WI38 (cell line): ENCODE data around the gene PPIL4.

ENCODE experiments used
- H3K4me3 ChIP-seq: 2 replicates; pipeline ENCODE4 v1.5.1; 2011; ENCODE audit warnings: low read depth, mild to moderate bottlenecking, control low read depth, low read length
- CTCF ChIP-seq: IDR thresholded peaks from 2 replicates; pipeline ENCODE4 v1.5.1; 2012; ENCODE audit warnings: low read depth, mild to moderate bottlenecking, control low read depth, low read length

PPIL4 gene

GRCh38 chr6:149545754-149546471, at the start of gene PPIL4:
PPIL4 (minus strand) TSS chr6:149546043; CDS start chr6:149546005, 38 bp downstream.
- peak within 1 kb of the TSS; percentile 100 for H3K4me3 ChIP-seq
- peak; percentile 89 for TF ChIP-seq CTCF

GRCh38 chr6:149593408-149593807, 47.6 kb upstream of the PPIL4 start:
- no peak overlapping the region for H3K4me3 ChIP-seq
- TF ChIP-seq CTCF, result no peak

GRCh38 chr6:149592983-149593382, 47.1 kb upstream of the PPIL4 start:
- H3K4me3 ChIP-seq, result no peak overlapping the region
- TF ChIP-seq CTCF, result no peak

- TF ChIP-seq CTCF, result no peak
Observed at GRCh38 chr6:149586149-149586548, 40.3 kb upstream of the PPIL4 start.

GRCh38 chr6:149581349-149581748, 35.5 kb upstream of the PPIL4 start:
- TF ChIP-seq CTCF, result no peak
- no peak overlapping the region for H3K4me3 ChIP-seq

More at GRCh38 chr6:149586149-149586548, 40.3 kb upstream of the PPIL4 start:
- H3K4me3 ChIP-seq, result no peak overlapping the region

GRCh38 chr6:149580880-149581279, 35.0 kb upstream of the PPIL4 start:
- H3K4me3 ChIP-seq, result no peak overlapping the region
- no peak for TF ChIP-seq CTCF

- H3K4me3 ChIP-seq, result no peak overlapping the region
- TF ChIP-seq CTCF, result no peak
Observed at GRCh38 chr6:149567945-149568585, 22.2 kb upstream of the PPIL4 start.
